Urothelium cell line (cell line): ENCODE data around the gene INPP5D.
"Not testable (repeated sequence)": the region's sequence is repeated elsewhere in the genome, so short reads cannot be mapped to it uniquely, and the experiment has no call there.

Experiments used
- DNase-seq: peaks from one replicate; pipeline ENCODE4 v3.0.0; 2011; ENCODE audit warnings: low spot score, mixed read lengths
- FAIRE-seq: peaks from 2 replicates; lab custom pipeline; 2011; peaks lifted over from hg19 to GRCh38; lab: Jason Lieb, UNC

INPP5D gene

GRCh38 chr2:233051241-233052149 is 8.6 kb upstream of the INPP5D start:
- FAIRE-seq (no peak), DNase-seq (no peak)

DNA sequence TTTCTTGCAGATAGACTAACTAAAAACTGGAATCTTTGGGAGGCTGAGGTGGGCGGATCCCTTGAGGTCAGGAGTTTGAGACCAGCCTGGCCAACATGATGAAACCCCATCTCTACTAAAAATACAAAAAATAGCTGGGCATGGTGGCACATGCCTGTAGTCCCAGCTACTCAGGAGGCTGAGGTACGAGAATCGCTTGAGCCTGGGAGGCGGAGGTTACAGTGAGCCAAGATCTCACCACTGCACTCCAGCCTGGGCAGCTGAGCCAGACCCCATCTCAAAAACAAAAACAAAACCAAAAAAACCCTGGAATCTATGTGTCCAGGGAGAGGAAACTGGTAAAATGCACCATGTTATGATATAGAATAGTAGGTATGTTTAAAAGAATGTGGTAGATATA is 7.6 kb upstream of the INPP5D start:
- FAIRE-seq = not testable (repeated sequence)

DNA sequence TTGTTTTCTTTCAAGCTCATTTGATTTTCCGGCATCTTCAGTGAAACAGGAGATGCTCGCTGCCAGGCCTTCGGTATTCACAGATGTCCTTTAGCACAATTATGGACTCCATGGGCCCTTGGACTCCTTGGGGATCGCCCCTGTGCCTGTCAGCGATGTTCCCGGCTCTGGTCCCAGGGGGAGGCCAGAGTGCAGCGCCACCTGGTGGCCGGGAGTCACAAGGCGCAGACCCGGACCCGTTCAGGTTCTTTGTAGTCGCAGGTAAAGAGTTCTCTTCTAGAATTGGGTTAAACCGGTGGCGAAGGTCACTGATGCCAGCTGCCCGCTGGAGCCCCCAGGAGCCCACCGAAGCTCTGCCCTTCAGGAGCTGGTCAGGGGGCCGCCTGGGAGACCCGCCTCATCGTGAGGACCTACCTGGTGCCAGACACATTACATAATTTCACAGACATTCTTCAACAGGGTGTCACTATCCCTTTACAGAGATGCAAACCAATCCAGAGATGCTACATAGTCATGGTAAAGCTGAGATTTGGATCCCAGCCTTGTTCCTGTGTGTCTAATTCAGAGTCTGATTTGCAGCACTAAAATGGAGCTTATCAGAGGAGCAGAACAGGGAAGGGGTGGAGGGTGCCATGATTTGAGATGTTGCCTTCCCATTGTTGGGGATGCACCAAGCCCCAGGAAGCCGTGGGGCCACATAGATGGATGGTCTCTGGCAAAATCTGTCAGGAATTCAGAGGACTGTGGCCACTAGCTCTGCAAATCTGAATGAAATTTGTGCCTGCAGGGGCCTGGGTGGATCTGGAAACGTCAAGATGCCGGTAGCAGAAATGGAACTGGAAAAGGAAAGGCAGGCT is 6.0 kb upstream of the INPP5D start:
- no peak for FAIRE-seq

More for the DNA sequence above, 7.6 kb upstream of the INPP5D start:
- not testable (repeated sequence) for DNase-seq

DNA sequence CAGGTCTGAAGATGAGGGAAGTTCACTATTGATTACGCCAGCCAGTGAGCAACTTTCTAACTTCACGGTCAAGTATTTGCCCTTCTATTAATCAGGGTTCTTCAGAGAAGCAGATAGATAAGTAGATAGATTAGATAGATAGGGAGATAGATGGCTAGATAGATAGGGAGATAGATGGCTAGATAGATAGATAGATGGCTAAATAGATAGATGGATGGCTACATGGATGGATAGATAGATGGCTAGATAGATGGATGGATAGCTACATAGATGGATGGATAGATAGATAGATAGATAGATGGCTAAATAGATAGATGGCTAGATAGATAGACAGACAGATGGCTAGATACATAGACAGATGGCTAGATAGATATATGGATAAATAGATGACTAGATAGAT is 4.8 kb upstream of the INPP5D start:
- no peak for FAIRE-seq
- no peak for DNase-seq

More for the DNA sequence above, 6.0 kb upstream of the INPP5D start:
- peak; percentile 89 for DNase-seq

- FAIRE-seq (no peak), DNase-seq (no peak)
These were observed 3.1 kb upstream of the INPP5D start for GRCh38 chr2:233056961-233057605.

GRCh38 chr2:233058717-233059546 is 1.2 kb upstream of the INPP5D start:
- no peak for FAIRE-seq
- DNase-seq = no peak

DNA sequence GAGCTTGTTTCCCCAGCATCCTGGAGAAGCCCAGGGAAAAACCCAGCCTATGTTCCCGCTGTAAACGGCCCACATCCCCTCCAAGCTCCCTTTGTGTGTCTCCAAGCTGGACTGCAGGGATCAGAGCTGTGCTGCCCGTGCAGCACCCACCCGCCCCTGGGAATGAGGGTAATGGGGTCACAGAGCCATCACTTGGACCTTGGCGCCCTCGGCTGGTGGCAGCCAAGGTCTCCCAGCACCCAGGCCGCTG is 670 bp upstream of the INPP5D start:
- FAIRE-seq = no peak

DNA sequence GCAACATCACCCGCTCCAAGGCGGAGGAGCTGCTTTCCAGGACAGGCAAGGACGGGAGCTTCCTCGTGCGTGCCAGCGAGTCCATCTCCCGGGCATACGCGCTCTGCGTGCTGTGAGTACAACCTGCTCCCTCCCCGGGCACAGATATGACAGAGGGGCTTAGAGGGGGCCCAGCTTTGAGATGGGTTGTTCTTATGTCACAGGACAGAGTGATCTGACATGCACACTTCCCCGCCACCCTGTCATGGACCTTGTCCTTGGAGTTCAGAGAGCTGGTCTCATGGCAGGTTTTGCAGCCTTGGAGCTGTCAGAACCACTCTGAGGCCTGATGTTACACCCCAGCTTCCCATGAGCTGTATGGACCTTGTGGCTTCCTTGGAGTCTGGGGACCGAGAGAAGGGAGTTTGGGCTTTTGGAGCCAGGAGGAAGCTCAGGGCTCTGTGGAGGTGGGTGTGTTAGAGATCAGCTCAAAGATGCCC is 398 bp downstream of the INPP5D start:
- DNase-seq = no peak
- FAIRE-seq = no peak

More for the DNA sequence above, 670 bp upstream of the INPP5D start:
- no peak for DNase-seq

DNA sequence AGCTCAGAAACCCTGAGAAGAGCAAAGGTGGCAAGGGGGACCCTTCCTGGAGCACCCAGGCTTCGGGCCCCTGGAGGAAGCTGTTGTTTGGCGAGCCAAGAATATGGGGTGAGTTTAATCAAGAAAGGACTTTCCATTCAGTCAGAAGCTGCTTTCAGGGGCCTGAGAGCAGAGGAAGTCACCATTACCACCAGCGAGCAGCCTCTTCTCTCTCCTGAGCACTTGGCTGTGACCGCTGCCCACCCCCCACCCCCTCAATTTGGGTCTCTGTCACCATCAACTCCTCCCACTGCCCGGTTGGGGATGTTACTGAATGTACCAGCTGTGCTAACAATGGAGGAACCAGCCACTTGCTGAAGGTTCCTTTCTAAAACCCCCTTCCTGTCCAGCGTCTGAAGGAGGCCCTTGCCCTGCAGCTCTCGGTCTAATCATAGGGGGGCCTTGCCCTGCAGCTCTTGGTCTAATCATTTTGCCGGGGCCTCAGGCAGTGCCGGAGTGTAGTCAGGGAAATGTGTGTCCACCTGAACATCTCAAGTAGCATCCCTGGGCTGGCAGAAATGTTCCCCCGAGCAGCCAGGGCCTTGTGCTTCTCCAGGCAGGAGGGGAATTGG is 943 bp downstream of the INPP5D start:
- FAIRE-seq (no peak), DNase-seq (no peak)

DNA sequence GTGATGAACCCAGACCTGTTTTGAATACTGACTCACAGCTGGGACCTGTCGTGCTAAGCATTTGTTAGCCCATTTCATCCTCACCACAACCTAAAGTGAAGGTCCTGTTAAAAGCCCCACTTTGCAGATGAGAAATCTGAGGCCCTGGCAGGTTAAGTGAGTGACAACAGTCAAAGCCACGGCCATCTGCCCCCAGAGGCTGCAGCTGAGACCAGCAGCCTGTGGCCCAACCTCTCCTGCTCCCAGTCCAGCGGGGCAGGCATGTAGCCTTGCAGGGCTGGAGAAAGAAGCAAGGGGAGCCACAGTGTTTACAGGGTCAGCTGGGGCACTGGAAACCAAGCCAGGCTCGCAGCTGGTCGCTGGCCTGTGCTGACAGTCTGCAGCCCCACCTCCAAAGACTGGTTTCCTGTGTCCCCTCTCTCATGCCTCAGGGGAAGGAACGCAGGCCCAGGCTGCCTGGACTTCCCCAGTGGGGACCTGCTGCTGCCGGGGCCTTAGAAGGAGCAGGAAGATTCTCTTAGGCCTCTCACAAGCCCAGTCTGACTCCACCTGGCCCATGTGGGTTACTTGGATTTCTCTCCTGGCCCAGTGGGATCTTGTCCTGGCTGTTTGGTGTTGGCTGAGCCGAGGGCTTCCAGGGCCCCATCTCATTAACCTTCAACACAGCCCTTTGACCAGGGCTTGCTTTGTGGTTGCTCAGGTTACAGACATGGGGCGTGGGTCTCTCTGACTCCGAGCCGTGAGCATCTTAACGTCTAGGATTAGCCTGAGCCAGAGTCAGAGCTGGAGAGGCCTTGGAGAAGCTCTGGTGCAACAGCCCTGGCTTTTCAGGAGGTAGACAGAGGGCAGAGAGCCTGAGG is 1.7 kb downstream of the INPP5D start:
- FAIRE-seq = no peak
- no peak for DNase-seq

GRCh38 chr2:233062451-233062850 is 2.3 kb downstream of the INPP5D start:
- FAIRE-seq (no peak), DNase-seq (no peak)

GRCh38 chr2:233062946-233063268 is 2.8 kb downstream of the INPP5D start:
- no peak for FAIRE-seq
- DNase-seq = no peak

DNA sequence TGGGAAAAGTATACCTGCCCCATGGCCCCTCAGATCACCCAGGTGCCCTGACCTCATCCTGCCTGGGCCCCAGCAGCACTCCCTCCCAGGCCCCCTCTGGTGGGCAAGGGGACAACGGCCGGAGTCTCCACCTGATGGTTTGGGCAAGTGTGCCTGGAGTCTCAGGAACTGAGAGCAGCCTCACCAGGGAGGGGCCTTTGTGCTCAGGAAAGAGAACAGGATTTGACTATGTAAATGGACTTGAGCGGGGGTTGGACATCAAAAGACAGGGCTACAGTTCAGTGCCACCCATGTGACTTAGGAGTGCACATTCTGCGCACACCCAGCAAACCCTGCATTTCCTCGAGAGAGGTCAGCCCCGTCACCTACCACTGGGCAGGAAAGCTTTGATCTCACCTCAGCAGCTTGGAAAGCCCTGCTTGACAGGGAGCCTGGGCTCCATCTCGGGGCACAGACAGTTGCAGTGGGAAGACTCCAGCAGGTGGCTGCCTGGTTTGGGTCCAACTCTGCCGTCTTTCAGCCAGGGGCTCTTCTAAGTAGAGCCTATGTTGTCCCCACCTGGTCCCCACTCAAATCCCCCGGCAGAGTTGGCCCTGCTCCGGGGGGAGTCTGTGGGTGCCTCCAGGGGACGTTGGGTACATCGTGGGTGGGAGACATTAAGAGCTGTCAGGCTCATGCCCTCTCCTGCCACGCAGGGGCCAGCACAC is 3.3 kb downstream of the INPP5D start:
- no peak for FAIRE-seq

DNA sequence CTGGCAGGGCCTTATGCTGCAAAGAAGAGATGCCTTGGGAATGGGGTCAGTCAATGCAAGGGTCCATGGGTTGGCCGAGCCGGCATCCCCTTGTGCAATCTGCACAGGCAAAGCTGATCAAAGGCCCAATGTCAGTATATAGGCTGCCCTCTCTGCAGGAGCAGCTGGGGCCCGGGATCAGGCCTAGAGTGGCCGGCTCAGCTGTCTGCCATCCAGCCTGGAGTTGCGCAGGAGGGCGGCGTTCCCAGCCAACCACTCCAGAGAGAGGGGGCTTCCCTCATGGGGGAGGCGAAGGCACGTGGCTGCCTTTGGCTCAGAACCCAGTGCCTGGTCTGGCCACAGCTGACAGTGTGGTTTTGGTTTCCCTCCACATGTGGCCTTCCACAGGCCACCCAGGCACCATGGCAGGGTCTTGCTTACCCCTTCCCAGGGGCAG is 3.9 kb downstream of the INPP5D start:
- DNase-seq (no peak), FAIRE-seq (no peak)

More for the DNA sequence above, 3.3 kb downstream of the INPP5D start:
- DNase-seq = no peak

DNA sequence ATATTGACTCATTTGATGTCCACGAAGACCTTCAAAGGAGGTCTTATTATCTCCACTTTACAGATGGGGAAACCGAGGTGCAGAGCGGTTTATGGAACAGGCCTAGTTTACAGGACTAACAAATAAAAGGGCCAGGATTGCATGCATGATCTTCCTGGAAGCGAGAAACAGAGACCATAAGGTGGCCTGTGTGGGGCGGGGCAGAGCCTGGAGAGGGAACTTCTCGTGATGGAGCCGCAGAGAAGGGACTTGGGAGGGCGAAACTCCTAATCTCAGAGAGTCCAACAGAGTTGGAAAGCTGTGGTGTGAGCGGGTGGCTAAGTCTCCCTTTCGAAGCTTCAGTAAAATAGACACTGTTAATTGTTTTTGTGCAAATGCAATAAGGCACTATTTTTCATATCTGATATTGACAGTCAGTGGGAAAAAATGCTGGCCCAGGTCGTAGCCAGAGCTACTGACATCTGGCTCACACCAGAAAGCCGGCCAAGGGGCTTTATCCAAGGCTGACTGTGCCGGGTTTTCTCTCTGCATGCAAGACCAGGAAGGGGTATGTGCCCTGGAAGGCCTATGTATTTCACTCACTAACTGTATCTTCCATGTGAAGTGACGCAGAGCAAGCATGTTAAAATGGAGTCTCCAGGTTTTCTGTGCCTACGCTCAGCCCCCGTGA is 4.5 kb downstream of the INPP5D start:
- FAIRE-seq (no peak), DNase-seq (no peak)

DNA sequence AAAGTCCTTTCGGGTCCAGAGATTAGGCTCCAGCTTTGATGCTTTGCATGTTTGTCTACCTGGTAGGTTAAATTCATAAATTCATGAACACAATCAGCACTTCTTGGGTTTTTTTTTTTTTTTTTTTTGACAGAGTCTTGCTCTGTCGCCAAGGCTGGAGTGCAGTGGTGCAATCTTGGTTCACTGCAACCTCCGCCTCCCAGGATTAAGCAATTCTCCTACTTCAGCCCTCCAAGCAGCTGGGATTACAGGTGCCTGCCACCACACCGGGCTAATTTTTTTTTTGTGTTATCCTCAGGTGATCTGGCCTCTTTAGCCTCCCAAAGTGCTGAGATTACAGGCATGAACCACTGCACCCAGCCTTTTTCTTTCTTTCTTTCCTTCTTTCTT is 5.1 kb downstream of the INPP5D start:
- FAIRE-seq, DNase-seq: not testable (repeated sequence)

DNA sequence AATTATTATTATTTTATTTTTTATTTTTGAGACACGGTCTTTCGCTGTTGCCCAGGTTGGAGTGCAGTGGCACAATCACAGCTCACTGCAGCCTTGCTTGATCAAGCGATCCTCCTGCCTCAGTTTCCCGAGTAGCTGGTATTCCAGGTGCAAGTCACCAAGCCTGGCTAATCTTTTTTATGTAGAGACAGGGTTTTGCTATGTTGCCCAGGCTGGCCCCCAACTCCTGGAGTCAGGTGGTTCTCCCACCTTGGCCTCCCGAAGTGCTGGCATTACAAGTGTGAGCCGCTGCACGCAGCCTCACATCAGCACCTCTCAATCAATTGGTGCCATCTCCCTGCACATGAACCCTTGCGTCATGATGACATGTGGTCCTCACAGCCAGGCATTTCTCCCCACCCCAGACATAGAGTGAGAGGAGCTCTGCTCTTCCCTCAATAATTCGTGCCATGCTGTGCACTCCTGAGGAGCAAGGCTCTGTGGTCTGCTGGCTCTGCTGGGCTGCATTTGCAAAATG is 5.9 kb downstream of the INPP5D start:
- no peak for FAIRE-seq
- DNase-seq = no peak
